Activated CD4-positive, alpha-beta T cell treated with anti-CD3 and anti-CD28 coated beads, Interleukin-10, Interleukin-2, amounts not matched to agents 100 ng/mL and 50 ng/mL, durations not matched to agents 16 hours and 8 hours (primary cell): ENCODE results near the gene RAD51B.

ENCODE experiments used
- DNase-seq: peaks from one replicate; pipeline ENCODE4 v3.0.0-alpha.2; 2020

RAD51B gene

DNA sequence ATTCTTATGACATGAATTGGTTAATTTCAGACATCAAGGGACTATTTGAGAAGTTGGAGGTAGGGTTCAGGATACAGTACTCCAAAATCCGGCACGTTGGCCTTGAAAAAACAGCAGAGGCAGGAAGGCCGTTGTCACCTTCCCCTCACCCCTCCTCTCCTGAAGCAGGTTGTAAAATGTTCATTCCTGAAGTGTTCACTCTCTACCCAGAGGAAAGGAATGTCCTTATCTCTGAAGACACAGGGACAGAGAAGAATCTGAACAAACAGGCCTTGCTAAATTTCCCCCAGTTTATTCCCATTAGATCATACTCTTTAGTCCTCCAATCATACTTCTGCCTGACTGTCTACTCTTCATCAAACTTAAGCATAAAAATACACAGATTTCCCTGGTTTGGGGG, 659.7 kb downstream of the RAD51B start:
- no peak for DNase-seq

DNA sequence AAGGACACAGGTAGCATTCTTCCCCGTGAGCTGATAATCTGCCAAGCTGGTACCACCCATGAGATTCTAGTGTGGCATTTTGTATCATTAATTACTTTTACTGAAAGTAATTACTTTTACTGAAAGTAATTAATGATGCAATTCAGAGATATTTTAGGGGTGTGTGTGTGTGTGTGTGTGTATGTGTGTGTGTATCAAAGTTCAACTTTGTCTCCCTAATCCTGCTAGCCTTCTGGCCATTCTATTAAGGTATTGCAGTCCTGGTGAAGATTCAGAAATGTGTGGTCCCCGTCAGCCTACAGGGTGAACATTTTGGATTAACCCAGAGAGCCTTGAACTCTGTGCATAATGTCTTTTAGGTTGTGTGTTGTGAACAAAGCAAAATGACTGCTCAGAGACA, 662.4 kb downstream of the RAD51B start:
- DNase-seq: no peak

- DNase-seq: no peak
Observed at GRCh38 chr14:68482772-68483395, 663.3 kb downstream of the RAD51B start.

DNA sequence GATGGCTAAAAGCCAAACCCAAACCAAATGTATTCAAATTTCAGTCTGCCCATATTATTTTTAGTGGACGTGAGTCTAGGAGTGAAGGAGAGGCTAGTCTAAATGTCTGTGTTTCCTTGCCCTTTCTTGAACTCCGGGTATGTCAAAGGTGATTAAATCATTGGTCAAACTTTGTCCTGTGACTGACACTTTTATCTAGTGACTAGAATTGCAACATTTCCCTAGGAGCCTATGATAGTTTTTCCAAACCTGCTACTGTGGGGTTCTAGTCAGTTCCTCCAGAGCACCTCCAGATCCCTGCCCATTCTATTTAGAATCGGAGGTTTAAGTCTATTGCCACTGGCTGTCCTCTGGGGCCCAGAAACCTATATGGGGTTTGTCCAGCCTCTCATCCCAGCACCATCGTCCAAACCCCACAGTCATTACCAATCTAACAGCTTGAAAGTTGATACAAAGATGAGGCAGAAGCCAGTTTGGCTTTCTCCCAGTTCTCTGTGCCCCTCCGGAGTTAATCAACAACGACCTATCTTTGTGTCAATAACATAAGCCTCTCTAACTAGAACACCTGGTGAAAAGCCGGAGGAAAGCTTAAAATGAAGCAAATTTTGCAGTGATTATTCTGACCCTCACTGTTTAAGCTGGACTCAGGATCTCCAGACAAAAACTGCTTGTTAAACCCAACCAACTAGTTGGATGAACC, 666.6 kb downstream of the RAD51B start:
- no peak for DNase-seq

- no peak for DNase-seq
Observed at GRCh38 chr14:68486809-68487208, 667.2 kb downstream of the RAD51B start.

GRCh38 chr14:68487805-68488590, 668.4 kb downstream of the RAD51B start:
- DNase-seq: peak; percentile 38

- DNase-seq: no peak
Observed at GRCh38 chr14:68491793-68492192, 672.2 kb downstream of the RAD51B start.

DNA sequence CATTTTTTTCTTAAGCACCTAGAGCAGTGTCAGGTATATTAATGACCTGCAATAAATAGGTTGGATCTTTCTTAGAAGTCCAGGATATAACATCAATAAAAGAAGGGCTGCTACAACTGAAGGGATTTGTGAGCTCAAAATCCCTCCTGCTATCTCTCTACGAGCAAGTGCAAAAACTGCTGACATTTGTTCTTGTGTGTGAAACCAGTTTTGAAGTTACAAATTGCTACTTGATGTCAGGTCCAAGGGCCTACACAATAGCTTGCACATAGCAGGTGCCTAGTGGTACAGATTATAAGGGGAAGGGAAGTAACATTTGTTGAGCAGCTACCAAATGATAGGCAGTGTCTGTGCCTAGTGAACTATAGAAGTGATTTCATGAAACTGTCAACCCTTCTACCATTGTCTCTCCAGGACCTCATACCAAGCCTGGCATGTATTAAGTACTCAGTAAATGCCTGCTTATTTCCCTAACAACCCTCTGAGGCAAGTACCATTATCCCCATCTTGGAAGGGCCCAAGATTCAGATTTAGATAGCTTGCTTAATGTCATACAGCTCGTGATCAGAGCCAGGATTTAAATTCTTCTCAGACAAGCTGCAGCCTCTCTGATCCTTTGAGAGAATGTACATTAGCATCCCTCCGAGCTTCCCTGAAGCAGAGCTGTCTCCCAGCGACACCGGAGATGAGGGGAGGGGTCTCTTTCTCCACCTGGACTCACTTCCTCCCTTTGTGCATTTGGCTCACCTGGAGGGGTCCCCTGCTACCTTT, 673.0 kb downstream of the RAD51B start:
- DNase-seq: no peak

- no peak for DNase-seq
Observed at GRCh38 chr14:68493152-68493911, 673.8 kb downstream of the RAD51B start.

DNA sequence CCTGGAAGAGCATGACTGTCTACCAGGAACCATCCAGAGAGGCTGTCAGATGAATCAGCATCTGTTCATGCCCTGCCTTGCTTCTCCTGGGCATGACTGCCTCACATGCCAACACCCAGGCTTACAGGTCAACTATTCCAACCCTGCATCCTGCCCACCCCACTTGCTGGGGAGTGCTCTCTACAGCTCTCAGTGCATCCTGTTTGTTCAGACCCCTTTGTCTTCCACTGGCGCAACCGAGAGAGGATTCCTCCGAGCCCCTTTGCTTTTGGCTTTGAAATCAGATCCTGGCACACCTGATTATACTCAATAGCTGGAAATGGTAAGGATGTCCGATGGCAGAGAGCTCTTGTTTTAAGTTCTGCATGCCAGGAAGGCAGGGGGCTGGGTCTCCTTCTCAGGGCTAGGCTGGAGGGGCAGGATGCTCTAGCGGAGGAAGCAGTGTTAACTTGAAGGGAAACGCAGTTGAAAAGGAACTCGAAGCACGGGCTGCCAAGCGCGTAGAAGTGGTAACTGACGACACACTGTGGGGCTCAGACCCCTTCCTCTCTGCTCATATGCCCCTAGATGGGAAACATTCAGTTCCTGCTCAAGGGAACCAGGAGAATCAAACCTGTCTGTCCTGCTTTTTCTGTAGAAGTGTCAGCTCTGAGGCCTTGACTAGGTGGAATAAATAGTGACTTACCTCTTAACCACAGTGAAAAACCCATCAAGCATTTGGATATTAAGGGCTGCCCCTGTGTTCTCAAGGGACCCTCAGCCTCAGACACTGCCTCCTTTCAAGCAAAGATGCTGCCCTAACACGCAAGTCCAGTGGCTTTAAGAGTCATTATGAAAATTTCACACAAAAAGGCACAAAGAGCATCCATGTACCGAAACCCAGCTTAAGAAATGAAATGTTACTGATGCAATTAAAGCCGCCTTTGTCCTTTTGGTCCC, 675.8 kb downstream of the RAD51B start:
- no peak for DNase-seq

- DNase-seq: no peak
Observed at GRCh38 chr14:68497011-68497410, 677.4 kb downstream of the RAD51B start.

GRCh38 chr14:68499451-68499850, 679.9 kb downstream of the RAD51B start:
- no peak for DNase-seq

- no peak for DNase-seq
Observed at GRCh38 chr14:68501171-68501570, 681.6 kb downstream of the RAD51B start.

- DNase-seq: no peak
Observed at GRCh38 chr14:68501614-68502052, 682.1 kb downstream of the RAD51B start.

DNA sequence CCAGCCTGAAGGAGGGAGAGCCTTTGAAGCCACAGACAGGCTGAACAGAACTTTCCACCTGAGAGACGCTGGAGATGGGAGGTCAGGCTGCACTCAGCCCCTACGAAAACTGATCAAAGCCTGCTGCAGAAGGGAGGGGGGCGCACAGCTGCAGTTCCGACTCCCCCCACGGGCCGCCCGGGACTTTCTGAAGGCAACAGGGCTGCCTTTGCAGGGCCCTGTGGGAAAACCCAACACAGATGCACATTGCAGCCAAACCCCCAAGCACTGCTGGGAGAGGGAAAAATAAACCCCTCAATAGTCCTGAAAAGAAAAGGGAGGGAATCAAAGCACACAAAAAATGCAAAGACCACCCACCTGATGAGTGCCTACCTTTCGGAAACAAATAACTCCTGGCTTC, 682.7 kb downstream of the RAD51B start:
- no peak for DNase-seq

- DNase-seq: no peak
Observed at GRCh38 chr14:68503186-68503825, 683.7 kb downstream of the RAD51B start.

- no peak for DNase-seq
Observed at GRCh38 chr14:68504861-68505260, 685.3 kb downstream of the RAD51B start.

- DNase-seq: no peak
Observed at GRCh38 chr14:68506021-68506644, 686.6 kb downstream of the RAD51B start.

GRCh38 chr14:68506645-68507419, 687.3 kb downstream of the RAD51B start:
- peak; percentile 13 for DNase-seq
